Gastrocnemius medialis (tissue), 4 donors: ENCODE data around the gene NT5E. TPM values are rescaled to one million over a fixed set of nuclear protein-coding genes. Genes with fewer than 3 reads are reported as not detected.

Source experiments
- ATAC-seq, 2 donors: fragments of 150-250 bp; one replicate each; pipeline ENCODE4 v1.9.1; 2016
- DNase-seq, 2 donors: peaks; one replicate each; pipeline ENCODE4 v3.0.0-alpha.2; 2019
- H3K27ac ChIP-seq, 4 donors: fragments of 200-600 bp; sonication (generic); 1 replicate in 1 of 4; 2 replicates in 3 of 4; pipeline ENCODE4 v1.5.1; 2016 to 2018; ENCODE audit warnings: mild to moderate bottlenecking in 2 of 4, moderate library complexity in 1 of 4
- H3K27me3 ChIP-seq, 3 donors: fragments of 200-600 bp; sonication (generic) in 2 of 3; 1 replicate in 1 of 3; 2 replicates in 2 of 3; pipeline versions ENCODE4 v1.5.1 to v1.6.0; 2016 to 2019; ENCODE audit warnings: mild to moderate bottlenecking in 1 of 3, moderate library complexity in 1 of 3
- H3K36me3 ChIP-seq, 2 donors: fragments of 200-600 bp; sonication (generic) in 1 of 2; one replicate each; pipeline ENCODE4 v1.5.1; 2017 to 2018
- H3K4me1 ChIP-seq, 2 donors: fragments of 200-600 bp; sonication (generic) in 1 of 2; one replicate each; pipeline ENCODE4 v1.5.1; 2016 to 2017; ENCODE audit warnings: mild to moderate bottlenecking in 2 of 2
- H3K4me3 ChIP-seq, 4 donors: fragments of 200-600 bp; sonication (generic) in 3 of 4; 1 replicate in 1 of 4; 2 replicates in 3 of 4; pipeline ENCODE4 v1.5.1; 2016 to 2019; ENCODE audit warnings: mild to moderate bottlenecking in 2 of 4
- H3K9me3 ChIP-seq, 3 donors: fragments of 200-600 bp; sonication (generic) in 2 of 3; 1 replicate in 1 of 3; 2 replicates in 2 of 3; pipeline ENCODE4 v1.5.1; 2016 to 2019
- POLR2A ChIP-seq, 2 donors: fragments of 450-650 bp; IDR thresholded peaks; one replicate each; pipeline ENCODE4 v1.6.1; 2017; ENCODE audit warnings: antibody characterized with exemption in 2 of 2, mild to moderate bottlenecking in 2 of 2, moderate library complexity in 2 of 2
- in situ Hi-C, 4 donors: fragments of 200-750 bp; cut with MboI; loops; one replicate each; pipeline versions ENCODE4 v1.15.0 to v1.8.0; 2017; ENCODE audit warnings: low sequenced_read_pairs in 4 of 4
- intact Hi-C: fragments of 100-400 bp; cut with DNase I; formaldehyde crosslinking; loops from one replicate; pipeline ENCODE4 v1.15.1; 2023; ENCODE audit warnings: low total_unique reads
- total RNA-seq, 4 donors: library from RNA; depleted of rRNA; stranded (reverse); fragments of >200 nt; gene quantifications; one replicate each; pipeline versions ENCODE4 v1.1.0 to v1.2.3, GENCODE V29; 2016
- TF ChIP-seq, protein P1 (sequence below), 5 experiments: fragments of 450-650 bp in 3 of 5; fragments of 200-600 bp in 2 of 5; sonication (generic) in 2 of 5; IDR thresholded peaks in 4 of 5; conservative IDR thresholded peaks in 1 of 5; 1 replicate in 4 of 5; 2 replicates in 1 of 5; pipeline ENCODE4 v1.5.1; 2016 to 2019; ENCODE audit warnings: antibody characterized with exemption in 5 of 5, mild to moderate bottlenecking in 3 of 5, moderate library complexity in 3 of 5

NT5E gene
- total RNA-seq, 4 donors from 2014 or later = 0.82 to 4.3 (median 2.8) TPM

DNA sequence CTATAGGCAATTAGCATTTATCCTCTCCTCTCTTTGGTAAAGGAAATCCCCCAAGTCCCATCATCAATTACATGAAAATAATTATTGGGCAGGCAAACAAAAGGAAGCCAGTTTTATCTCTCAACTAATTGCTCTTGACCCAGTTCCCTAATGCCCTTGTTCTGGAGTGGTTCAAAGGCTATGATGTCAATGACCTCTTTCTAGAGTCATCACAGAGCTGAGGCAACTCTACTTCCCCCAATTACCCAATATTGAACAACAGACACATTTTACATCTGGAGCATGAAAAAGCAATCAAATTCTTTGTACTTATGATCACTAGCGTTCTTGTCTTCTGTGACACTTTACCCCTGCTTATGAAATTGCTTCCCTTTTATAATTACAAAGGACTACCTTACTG lies 43.5 kb downstream of the NT5E start:
- Histone ChIP-seq H3K4me3 (no peak overlapping the region), H3K27me3 (no peaks in the 10 kb centered on the region), H3K27ac (no peak overlapping the region), H3K4me1 (no peaks in the 10 kb centered on the region), H3K36me3 (no peaks in the 10 kb centered on the region), H3K9me3 (no peaks in the 10 kb centered on the region)
- intact Hi-C loops (no loop called here), in situ Hi-C loops (no loop called here)
- DNase-seq (no peak), ATAC-seq (no peak)
- TF ChIP-seq, protein P1, sequence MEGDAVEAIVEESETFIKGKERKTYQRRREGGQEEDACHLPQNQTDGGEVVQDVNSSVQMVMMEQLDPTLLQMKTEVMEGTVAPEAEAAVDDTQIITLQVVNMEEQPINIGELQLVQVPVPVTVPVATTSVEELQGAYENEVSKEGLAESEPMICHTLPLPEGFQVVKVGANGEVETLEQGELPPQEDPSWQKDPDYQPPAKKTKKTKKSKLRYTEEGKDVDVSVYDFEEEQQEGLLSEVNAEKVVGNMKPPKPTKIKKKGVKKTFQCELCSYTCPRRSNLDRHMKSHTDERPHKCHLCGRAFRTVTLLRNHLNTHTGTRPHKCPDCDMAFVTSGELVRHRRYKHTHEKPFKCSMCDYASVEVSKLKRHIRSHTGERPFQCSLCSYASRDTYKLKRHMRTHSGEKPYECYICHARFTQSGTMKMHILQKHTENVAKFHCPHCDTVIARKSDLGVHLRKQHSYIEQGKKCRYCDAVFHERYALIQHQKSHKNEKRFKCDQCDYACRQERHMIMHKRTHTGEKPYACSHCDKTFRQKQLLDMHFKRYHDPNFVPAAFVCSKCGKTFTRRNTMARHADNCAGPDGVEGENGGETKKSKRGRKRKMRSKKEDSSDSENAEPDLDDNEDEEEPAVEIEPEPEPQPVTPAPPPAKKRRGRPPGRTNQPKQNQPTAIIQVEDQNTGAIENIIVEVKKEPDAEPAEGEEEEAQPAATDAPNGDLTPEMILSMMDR (IDR thresholded peaks at IDR 0.05 in 4 of 5, conservative IDR thresholded peaks at IDR 0.05 in 1 of 5) = no peak
- TF ChIP-seq POLR2A (IDR thresholded peaks at IDR 0.05) = no peak

DNA sequence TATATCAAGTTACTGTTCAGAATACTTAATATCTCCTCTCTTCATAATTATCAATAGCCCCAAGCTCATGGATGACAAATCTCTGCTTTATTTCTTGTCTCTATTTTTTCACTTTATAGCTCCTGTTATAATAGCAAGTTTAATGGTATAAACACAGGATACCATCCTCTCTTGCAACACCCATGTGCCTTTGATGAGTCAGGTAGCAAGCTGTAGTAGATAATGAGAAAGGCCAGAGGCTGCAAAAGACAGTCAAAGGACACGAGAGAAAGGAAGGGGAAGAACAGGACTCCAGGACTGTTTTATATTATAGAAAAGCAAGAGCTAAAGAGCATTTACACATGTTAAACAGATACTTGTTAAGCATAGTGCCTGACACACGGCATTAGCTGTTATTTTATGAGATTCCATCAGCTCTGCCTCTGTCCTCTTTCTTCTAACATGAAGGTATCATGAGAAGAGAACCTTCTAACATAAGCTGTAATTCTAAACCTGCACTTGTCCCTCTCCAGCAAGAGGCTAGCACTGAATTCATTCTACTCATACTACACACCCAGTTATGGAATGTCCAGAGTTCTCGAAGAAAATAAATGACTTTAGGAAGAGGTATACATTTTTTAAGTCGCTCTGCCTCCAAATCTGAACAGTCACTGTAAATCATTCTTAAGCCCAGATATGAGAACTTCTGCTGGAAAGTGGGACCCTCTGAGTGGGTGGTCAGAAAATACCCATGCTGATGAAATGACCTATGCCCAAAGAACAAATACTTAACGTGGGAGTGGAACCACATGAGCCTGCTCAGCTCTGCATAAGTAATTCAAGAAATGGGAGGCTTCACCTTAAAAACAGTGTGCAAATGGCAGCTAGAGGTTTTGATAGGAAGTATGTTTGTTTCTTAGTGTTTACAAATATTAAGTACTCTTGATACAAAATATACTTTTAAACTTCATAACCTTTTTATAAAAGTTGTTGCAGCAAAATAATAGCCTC lies 45.0 kb downstream of the NT5E start:
- H3K27ac ChIP-seq = no peak overlapping the region
- no peaks in the 10 kb centered on the region for H3K4me1 ChIP-seq
- H3K36me3 ChIP-seq = no peaks in the 10 kb centered on the region
- DNase-seq = no peak
- in situ Hi-C loops = no loop called here
- H3K9me3 ChIP-seq = no peaks in the 10 kb centered on the region
- no peak for TF ChIP-seq POLR2A (IDR thresholded peaks at IDR 0.05)
- TF ChIP-seq, protein P1 (IDR thresholded peaks at IDR 0.05 in 4 of 5, conservative IDR thresholded peaks at IDR 0.05 in 1 of 5) = no peak
- ATAC-seq = no peak
- H3K27me3 ChIP-seq = no peaks in the 10 kb centered on the region
- no peak overlapping the region for H3K4me3 ChIP-seq
- intact Hi-C loops = no loop called here

DNA sequence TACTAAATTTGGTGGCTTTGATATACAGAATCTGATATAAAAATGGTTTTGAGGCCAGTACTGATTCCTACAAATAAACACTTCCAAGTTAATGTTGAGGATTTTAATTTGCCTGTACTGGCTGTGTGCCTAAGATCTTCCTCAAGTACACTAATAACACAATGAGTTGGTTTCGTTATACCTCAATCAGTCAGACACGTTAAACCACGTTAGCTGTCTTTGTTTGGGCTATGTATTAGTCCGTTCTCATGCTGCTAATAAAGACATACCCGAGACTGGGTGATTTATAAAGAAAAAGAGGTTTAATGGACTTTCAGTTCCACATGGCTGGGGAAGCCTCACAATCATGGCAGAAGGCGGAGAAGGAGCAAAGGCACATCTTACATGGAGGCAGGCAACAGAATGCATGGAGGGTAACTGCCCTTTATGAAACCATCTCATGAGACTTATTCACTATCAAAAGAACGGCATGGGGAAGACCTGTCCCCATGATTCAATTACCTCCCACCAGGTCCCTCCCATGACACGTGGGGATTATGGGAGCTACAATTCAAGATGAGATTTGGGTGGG lies 46.2 kb downstream of the NT5E start:
- intact Hi-C loops (no loop called here), in situ Hi-C loops (no loop called here)
- TF ChIP-seq, protein P1 (IDR thresholded peaks at IDR 0.05 in 4 of 5, conservative IDR thresholded peaks at IDR 0.05 in 1 of 5) = no peak
- TF ChIP-seq POLR2A (IDR thresholded peaks at IDR 0.05) = no peak
- Histone ChIP-seq H3K4me1 (no peaks in the 10 kb centered on the region), H3K27me3 (no peaks in the 10 kb centered on the region), H3K9me3 (no peaks in the 10 kb centered on the region), H3K4me3 (no peak overlapping the region), H3K36me3 (no peaks in the 10 kb centered on the region), H3K27ac (no peak overlapping the region)
- no peak for DNase-seq
- ATAC-seq = no peak

DNA sequence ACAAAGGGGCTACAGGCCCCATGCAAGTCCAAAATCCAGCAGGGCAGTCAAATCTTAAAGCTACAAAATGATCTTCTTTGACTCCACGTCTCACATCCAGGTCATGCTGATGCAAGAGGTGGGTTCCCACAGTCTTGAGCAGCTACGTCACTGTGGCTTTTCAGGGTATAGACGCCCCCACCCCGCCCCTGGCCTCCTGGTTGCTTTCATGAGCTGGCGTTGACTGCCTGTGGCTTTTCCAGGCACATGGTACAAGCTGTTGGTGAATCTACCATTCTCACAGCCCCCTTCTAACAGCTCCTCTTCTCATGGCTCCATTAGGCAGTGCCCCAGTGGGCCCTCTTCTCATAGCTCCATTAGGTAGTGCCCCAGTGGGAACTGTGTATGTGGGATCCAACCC lies 47.0 kb downstream of the NT5E start:
- in situ Hi-C loops = no loop called here

More for the DNA sequence above, 47.0 kb downstream of the NT5E start:
- H3K36me3 ChIP-seq = no peaks in the 10 kb centered on the region
- no peaks in the 10 kb centered on the region for H3K27me3 ChIP-seq
- DNase-seq (no peak), ATAC-seq (no peak)
- intact Hi-C loops = no loop called here
- TF ChIP-seq, protein P1 (IDR thresholded peaks at IDR 0.05 in 4 of 5, conservative IDR thresholded peaks at IDR 0.05 in 1 of 5) = no peak
- no peak for TF ChIP-seq POLR2A (IDR thresholded peaks at IDR 0.05)
- H3K4me3 ChIP-seq = no peak overlapping the region
- no peaks in the 10 kb centered on the region for H3K9me3 ChIP-seq
- H3K27ac ChIP-seq = no peak overlapping the region
- H3K4me1 ChIP-seq = no peaks in the 10 kb centered on the region
